A673 (cell line): ENCODE measurements around the gene B3GLCT. TPM values are rescaled to one million over a fixed set of nuclear protein-coding genes. Genes with fewer than 3 reads are reported as not detected.

ENCODE experiments used
- BruUV-seq: library from RNA; stranded (reverse); fragments of 400-500 nt; replicated peaks from 2 replicates; lab custom pipeline; 2021; lab: Mats Ljungman, UMichigan
- CTCF ChIA-PET: fragments of 300-600 bp; sonication (Branson Sonifier 250); formaldehyde crosslinking; loops from one replicate; lab custom pipeline; 2022; ENCODE audit warnings: antibody characterized with exemption; lab: Charles Lee
- POLR2A ChIA-PET: fragments of 300-600 bp; sonication (Branson Sonifier 250); formaldehyde crosslinking; loops from one replicate; lab custom pipeline; 2022; ENCODE audit warnings: antibody characterized with exemption; ENCODE audit not compliant: low non-redundant PET; lab: Charles Lee
- DNase-seq: peaks from one replicate; pipeline ENCODE4 v3.0.0-alpha.2; 2015; ENCODE audit warnings: low spot score
- H3K27ac ChIP-seq: fragments of 200-600 bp; sonication (generic); 2 replicates; pipeline ENCODE4 v1.5.1; 2016; ENCODE audit warnings: mixed run types, low read depth, mild to moderate bottlenecking, mixed read lengths, antibody characterized with exemption, low read length; ENCODE audit not compliant: poor library complexity, severe bottlenecking
- H3K27me3 ChIP-seq: fragments of 200-600 bp; sonication (generic); replicated peaks from 2 replicates; pipeline ENCODE4 v1.6.1; 2017; ENCODE audit warnings: mixed run types, low read depth, mild to moderate bottlenecking, mixed read lengths, antibody characterized with exemption, low read length; ENCODE audit not compliant: insufficient read depth, poor library complexity
- H3K36me3 ChIP-seq: fragments of 200-600 bp; sonication (generic); 2 replicates; pipeline ENCODE4 v1.6.1; 2016; ENCODE audit warnings: mixed run types, mild to moderate bottlenecking, mixed read lengths, antibody characterized with exemption, low read length; ENCODE audit not compliant: insufficient read depth, poor library complexity, severe bottlenecking
- H3K4me1 ChIP-seq: fragments of 200-600 bp; sonication (generic); 2 replicates; pipeline ENCODE4 v1.6.1; 2017; ENCODE audit warnings: mixed run types, mild to moderate bottlenecking, mixed read lengths, antibody characterized with exemption, low read length; ENCODE audit not compliant: insufficient read depth, poor library complexity, severe bottlenecking
- H3K4me3 ChIP-seq: fragments of 200-600 bp; sonication (generic); 2 replicates; pipeline ENCODE4 v1.5.1; 2016; ENCODE audit warnings: low read depth, mixed run types, mild to moderate bottlenecking, mixed read lengths, low read length; ENCODE audit not compliant: poor library complexity, severe bottlenecking
- H3K9me3 ChIP-seq: fragments of 200-600 bp; sonication (generic); 2 replicates; pipeline ENCODE4 v1.6.1; 2016; ENCODE audit warnings: mixed run types, low read depth, mild to moderate bottlenecking, mixed read lengths, antibody characterized with exemption, low read length; ENCODE audit not compliant: poor library complexity, severe bottlenecking
- EZH2 ChIP-seq: fragments of 200-600 bp; sonication (generic); IDR thresholded peaks from 2 replicates; pipeline ENCODE4 v1.6.1; 2017; ENCODE audit warnings: borderline replicate concordance, low read depth, mild to moderate bottlenecking, mixed read lengths, antibody characterized with exemption, low read length; ENCODE audit not compliant: poor library complexity, severe bottlenecking
- intact Hi-C: fragments of 100-400 bp; cut with micrococcal nuclease; formaldehyde crosslinking; loops from one replicate; pipeline ENCODE4 v1.10.0; 2022; ENCODE audit not compliant: unreplicated experiment
- total RNA-seq: library from RNA; stranded (reverse); gene quantifications from 2 replicates; pipeline ENCODE4 v1.2.3, GENCODE V29; 2021
- TF ChIP-seq, protein P1 (sequence below): fragments of 300-800, 200-600 bp; sonication (generic); conservative IDR thresholded peaks from 2 replicates; pipeline ENCODE4 v1.5.1; 2017; ENCODE audit warnings: low read depth, mild to moderate bottlenecking, antibody characterized with exemption, low read length, moderate library complexity, mixed read lengths

Gene B3GLCT
- total RNA-seq, 1 experiment from 2014 or later: 8.5 TPM

DNA sequence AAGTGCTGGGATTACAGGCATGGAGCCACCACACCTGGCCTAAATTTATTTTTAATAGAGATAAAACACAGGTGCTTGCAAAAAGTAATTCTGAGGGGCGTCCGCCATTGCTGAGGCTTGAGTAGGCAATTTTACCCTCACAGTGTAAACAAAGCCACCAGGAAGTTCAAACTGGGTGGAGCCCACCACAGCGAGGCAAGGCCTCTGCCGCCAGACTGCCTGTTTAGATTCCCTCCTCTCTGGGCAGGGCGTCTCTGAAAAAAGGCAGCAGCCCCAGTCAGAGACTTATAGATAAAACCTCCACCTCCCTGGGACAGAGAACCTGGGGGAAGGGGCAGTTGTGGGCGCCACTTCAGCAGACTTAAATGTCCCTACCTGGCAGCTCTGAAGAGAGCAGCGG is 50.7 kb downstream of the B3GLCT start:
- Histone ChIP-seq H3K4me1 (peaks cover 8% of the 10 kb centered on the region), H3K27ac (no peak overlapping the region), H3K27me3 (no peaks in the 10 kb centered on the region), H3K36me3 (no peaks in the 10 kb centered on the region), H3K9me3 (no peaks in the 10 kb centered on the region), H3K4me3 (no peak overlapping the region)
- ChIA-PET CTCF (no interaction called here), POLR2A (no interaction called here)
- BruUV-seq: no TSS peak
- DNase-seq: no peak
- TF ChIP-seq EZH2: no peak
- TF ChIP-seq, protein P1, sequence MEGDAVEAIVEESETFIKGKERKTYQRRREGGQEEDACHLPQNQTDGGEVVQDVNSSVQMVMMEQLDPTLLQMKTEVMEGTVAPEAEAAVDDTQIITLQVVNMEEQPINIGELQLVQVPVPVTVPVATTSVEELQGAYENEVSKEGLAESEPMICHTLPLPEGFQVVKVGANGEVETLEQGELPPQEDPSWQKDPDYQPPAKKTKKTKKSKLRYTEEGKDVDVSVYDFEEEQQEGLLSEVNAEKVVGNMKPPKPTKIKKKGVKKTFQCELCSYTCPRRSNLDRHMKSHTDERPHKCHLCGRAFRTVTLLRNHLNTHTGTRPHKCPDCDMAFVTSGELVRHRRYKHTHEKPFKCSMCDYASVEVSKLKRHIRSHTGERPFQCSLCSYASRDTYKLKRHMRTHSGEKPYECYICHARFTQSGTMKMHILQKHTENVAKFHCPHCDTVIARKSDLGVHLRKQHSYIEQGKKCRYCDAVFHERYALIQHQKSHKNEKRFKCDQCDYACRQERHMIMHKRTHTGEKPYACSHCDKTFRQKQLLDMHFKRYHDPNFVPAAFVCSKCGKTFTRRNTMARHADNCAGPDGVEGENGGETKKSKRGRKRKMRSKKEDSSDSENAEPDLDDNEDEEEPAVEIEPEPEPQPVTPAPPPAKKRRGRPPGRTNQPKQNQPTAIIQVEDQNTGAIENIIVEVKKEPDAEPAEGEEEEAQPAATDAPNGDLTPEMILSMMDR: no peak
- intact Hi-C loops: no loop called here

DNA sequence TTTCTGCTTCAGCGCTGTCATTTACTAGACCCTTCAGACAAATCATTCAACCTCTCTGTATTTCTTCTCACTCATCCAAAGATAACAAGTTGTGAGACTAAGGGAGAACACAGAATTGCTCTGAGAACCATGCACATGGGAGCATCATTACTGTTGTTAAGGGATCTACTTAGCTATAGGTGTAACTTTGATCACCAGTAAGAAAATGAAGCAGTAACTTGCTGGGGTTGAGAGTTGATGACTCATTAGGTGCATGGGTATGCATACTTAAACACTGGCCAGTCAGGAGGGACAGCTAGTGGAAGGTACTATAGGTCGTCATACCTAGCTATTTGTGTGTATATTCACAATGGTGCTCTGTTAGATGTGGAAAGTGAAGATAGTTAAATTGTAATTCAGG is 61.5 kb downstream of the B3GLCT start:
- Histone ChIP-seq H3K36me3 (no peaks in the 10 kb centered on the region), H3K27me3 (no peaks in the 10 kb centered on the region), H3K9me3 (no peaks in the 10 kb centered on the region), H3K4me3 (no peak overlapping the region), H3K4me1 (no peaks in the 10 kb centered on the region), H3K27ac (no peak overlapping the region)
- no peak for TF ChIP-seq EZH2
- TF ChIP-seq, protein P1: no peak
- BruUV-seq: no TSS peak
- intact Hi-C loops: no loop called here
- DNase-seq: no peak
- ChIA-PET CTCF (no interaction called here), POLR2A (no interaction called here)

DNA sequence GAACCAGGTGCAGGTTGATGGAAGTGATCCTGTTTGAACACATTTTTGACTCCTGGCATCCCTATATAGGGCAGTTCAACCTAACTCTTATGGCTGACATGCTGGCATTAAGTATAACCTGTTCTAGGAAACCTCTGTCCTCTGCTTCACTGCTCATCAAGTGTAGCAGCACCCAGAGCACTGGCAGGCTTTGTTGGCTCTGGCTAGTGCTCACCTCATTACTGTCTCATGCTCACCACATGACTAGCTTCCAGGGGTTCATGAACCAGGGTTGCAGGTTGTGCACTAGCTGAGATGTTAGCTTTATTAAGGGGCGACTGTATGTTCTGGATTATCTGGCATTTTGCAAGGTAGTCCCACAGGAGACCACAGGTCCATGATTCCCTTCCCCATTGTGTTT is 63.6 kb downstream of the B3GLCT start:
- intact Hi-C loops: no loop called here
- Histone ChIP-seq H3K27me3 (no peaks in the 10 kb centered on the region), H3K36me3 (no peaks in the 10 kb centered on the region), H3K9me3 (no peaks in the 10 kb centered on the region), H3K27ac (no peak overlapping the region), H3K4me1 (no peaks in the 10 kb centered on the region), H3K4me3 (no peak overlapping the region)
- TF ChIP-seq, protein P1: no peak
- ChIA-PET CTCF (no interaction called here), POLR2A (no interaction called here)
- no peak for DNase-seq
- BruUV-seq: no TSS peak
